H9 (cell line): ENCODE results near the gene A1CF. TPM values are rescaled to one million over a fixed set of nuclear protein-coding genes. Genes with fewer than 3 reads are reported as not detected.

ENCODE experiments used
- DNase-seq: peaks from one replicate; pipeline ENCODE4 v3.0.0-alpha.2; 2017
- H2AFZ ChIP-seq: one replicate; pipeline ENCODE4 v1.6.1; 2013; ENCODE audit warnings: mild to moderate bottlenecking, low read length, control low read depth, moderate library complexity
- H2AK5ac ChIP-seq: 2 replicates; pipeline ENCODE4 v1.6.1; 2013; ENCODE audit warnings: low read length, control low read depth, mixed read lengths; ENCODE audit not compliant: insufficient read length
- H2BK120ac ChIP-seq: one replicate; pipeline ENCODE4 v1.6.1; 2013; ENCODE audit warnings: low read depth, mild to moderate bottlenecking, low read length, control low read depth, inconsistent platforms; ENCODE audit not compliant: poor library complexity, severe bottlenecking
- H2BK12ac ChIP-seq: 2 replicates; pipeline ENCODE4 v1.6.1; 2013; ENCODE audit warnings: low read length, control low read depth, mixed read lengths, low read depth; ENCODE audit not compliant: insufficient read length
- H2BK15ac ChIP-seq: 2 replicates; pipeline ENCODE4 v1.6.1; 2013; ENCODE audit warnings: low read depth, low read length, control low read depth
- H2BK20ac ChIP-seq: one replicate; pipeline ENCODE4 v1.6.1; 2013; ENCODE audit warnings: low read depth, mild to moderate bottlenecking, low read length, control low read depth, inconsistent platforms; ENCODE audit not compliant: poor library complexity, severe bottlenecking
- H2BK5ac ChIP-seq: 2 replicates; pipeline ENCODE4 v1.6.1; 2013; ENCODE audit warnings: low read length, control low read depth, mixed read lengths; ENCODE audit not compliant: insufficient read length
- H3K14ac ChIP-seq: 2 replicates; pipeline ENCODE4 v1.6.1; 2013; ENCODE audit warnings: low read length, control low read depth; ENCODE audit not compliant: insufficient read depth
- H3K18ac ChIP-seq: 2 replicates; pipeline ENCODE4 v1.6.1; 2013; ENCODE audit warnings: low read depth, mild to moderate bottlenecking, mixed read lengths, low read length, control low read depth; ENCODE audit not compliant: insufficient read length
- H3K23ac ChIP-seq: 2 replicates; pipeline ENCODE4 v1.6.1; 2013; ENCODE audit warnings: low read length, control low read depth, mixed read lengths, low read depth; ENCODE audit not compliant: insufficient read length
- H3K23me2 ChIP-seq: 2 replicates; pipeline ENCODE4 v1.6.1; 2013; ENCODE audit warnings: low read depth, mild to moderate bottlenecking, mixed read lengths, low read length, control low read depth; ENCODE audit not compliant: insufficient read length, poor library complexity, severe bottlenecking
- H3K27ac ChIP-seq: 2 replicates; pipeline ENCODE4 v1.5.1; 2013; ENCODE audit warnings: low read length, control low read depth, mixed read lengths, low read depth; ENCODE audit not compliant: insufficient read length
- H3K27me3 ChIP-seq: 2 replicates; pipeline ENCODE4 v1.6.1; 2013; ENCODE audit warnings: low read length, control low read depth, inconsistent platforms; ENCODE audit not compliant: insufficient read depth
- H3K4ac ChIP-seq: 2 replicates; pipeline ENCODE4 v1.6.1; 2013; ENCODE audit warnings: low read depth, mild to moderate bottlenecking, control low read depth, inconsistent platforms, low read length, moderate library complexity
- H3K4me1 ChIP-seq: 2 replicates; pipeline ENCODE4 v1.6.1; 2013; ENCODE audit warnings: low read length, control low read depth, inconsistent platforms; ENCODE audit not compliant: insufficient read depth
- H3K4me2 ChIP-seq: 2 replicates; pipeline ENCODE4 v1.6.1; 2013; ENCODE audit warnings: low read length, control low read depth, mixed read lengths; ENCODE audit not compliant: insufficient read length, insufficient read depth
- H3K56ac ChIP-seq: 2 replicates; pipeline ENCODE4 v1.6.1; 2013; ENCODE audit warnings: low read depth, mild to moderate bottlenecking, mixed read lengths, low read length, control low read depth; ENCODE audit not compliant: insufficient read length
- H3K79me1 ChIP-seq: 2 replicates; pipeline ENCODE4 v1.6.1; 2013; ENCODE audit warnings: low read depth, mild to moderate bottlenecking, moderate library complexity, low read length, control low read depth, inconsistent platforms; ENCODE audit not compliant: insufficient read depth, poor library complexity, severe bottlenecking
- H3K79me2 ChIP-seq: 2 replicates; pipeline ENCODE4 v1.6.1; 2013; ENCODE audit warnings: low read length, control low read depth, inconsistent platforms; ENCODE audit not compliant: insufficient read depth
- H3K9ac ChIP-seq: 2 replicates; pipeline ENCODE4 v1.6.1; 2013; ENCODE audit warnings: low read length, control low read depth, mixed read lengths; ENCODE audit not compliant: insufficient read length; ENCODE audit errors: extremely low read depth
- H3K9me3 ChIP-seq: one replicate; pipeline ENCODE4 v1.6.1; 2013; ENCODE audit warnings: low read depth, low read length, inconsistent platforms; ENCODE audit not compliant: control insufficient read depth
- H3T11ph ChIP-seq: one replicate; pipeline ENCODE4 v1.6.1; 2013; ENCODE audit warnings: mild to moderate bottlenecking, low read length, control low read depth, inconsistent platforms
- H4K20me1 ChIP-seq: one replicate; pipeline ENCODE4 v1.6.1; 2013; ENCODE audit not compliant: control insufficient read depth, insufficient read length, insufficient read depth
- H4K5ac ChIP-seq: 2 replicates; pipeline ENCODE4 v1.6.1; 2013; ENCODE audit warnings: low read depth, mild to moderate bottlenecking, mixed read lengths, low read length, control low read depth; ENCODE audit not compliant: insufficient read length
- H4K8ac ChIP-seq: replicated peaks from 2 replicates; pipeline ENCODE4 v1.6.1; 2013; ENCODE audit warnings: low read length, control low read depth, mixed read lengths, low read depth; ENCODE audit not compliant: insufficient read length
- H4K91ac ChIP-seq: 2 replicates; pipeline ENCODE4 v1.6.1; 2013; ENCODE audit warnings: low read depth, mild to moderate bottlenecking, moderate library complexity, mixed read lengths, low read length, control low read depth; ENCODE audit not compliant: insufficient read length
- H3K27ac Mint-ChIP-seq, 3 experiments: 2 replicates in 2 of 3; 3 replicates in 1 of 3; pipeline ENCODE4 v1.8.0; 2020 to 2021; ENCODE audit warnings: mixed read lengths in 3 of 3, mild to moderate bottlenecking in 1 of 3, moderate library complexity in 1 of 3
- H3K27me3 Mint-ChIP-seq: 2 replicates; pipeline ENCODE4 v1.8.0; 2021; ENCODE audit warnings: low read depth, mild to moderate bottlenecking, moderate library complexity, mixed read lengths
- H3K36me3 Mint-ChIP-seq, 3 experiments: 2 replicates in 2 of 3; 3 replicates in 1 of 3; pipeline ENCODE4 v1.8.0; 2020 to 2021; ENCODE audit warnings: low read depth in 3 of 3, mixed read lengths in 3 of 3; ENCODE audit not compliant: insufficient read depth in 1 of 3
- H3K4me1 Mint-ChIP-seq, 2 experiments: 2 replicates each; pipeline ENCODE4 v1.8.0; 2020; ENCODE audit warnings: mixed read lengths in 2 of 2
- H3K4me3 Mint-ChIP-seq, 2 experiments: 2 replicates in 1 of 2; 3 replicates in 1 of 2; pipeline ENCODE4 v1.8.0; 2020 to 2021; ENCODE audit warnings: mild to moderate bottlenecking in 2 of 2, mixed read lengths in 2 of 2, moderate library complexity in 1 of 2
- H3K9me3 Mint-ChIP-seq, 2 experiments: 2 replicates in 1 of 2; 3 replicates in 1 of 2; pipeline ENCODE4 v1.8.0; 2020; ENCODE audit warnings: mild to moderate bottlenecking in 2 of 2, mixed read lengths in 2 of 2, moderate library complexity in 1 of 2
- CTCF ChIP-seq: fragments of 200-600 bp; sonication (generic); conservative IDR thresholded peaks from 3 replicates; pipeline ENCODE4 v1.8.0; 2021; ENCODE audit warnings: antibody characterized with exemption, mild to moderate bottlenecking
- WGBS: extraction: QIAGEN DNeasy Blood & Tissue Kit; methylation state at CpG from one replicate; pipeline ENCODE4 v1.1.7; 2013; ENCODE audit warnings: missing lambda C conversion rate, low lambda C conversion rate, mixed read lengths; ENCODE audit not compliant: insufficient read length; ENCODE audit errors: extremely low coverage; 5-methylcytosine and 5-hydroxymethylcytosine counted together
- total RNA-seq: library from RNA; stranded (reverse); gene quantifications from 2 replicates; pipeline ENCODE4 v1.2.1, GENCODE V29; 2021

A1CF gene
- total RNA-seq, 1 experiment from 2014 or later = not detected

- Histone ChIP-seq H3K4me1 (peaks cover 3% of the 10 kb centered on the region; the same call in 1 of the 2 replicates), H3K27ac (no peak overlapping the region), H3K79me1 (no peaks in the 10 kb centered on the region), H3K23me2 (no peaks in the 10 kb centered on the region), H2AFZ (no peak overlapping the region), H3K14ac (no peak overlapping the region), H2BK20ac (no peak overlapping the region), H2BK120ac (no peak overlapping the region), H4K8ac (no peak overlapping the region), H3K9ac (no peak overlapping the region), H2AK5ac (no peak overlapping the region), H2BK5ac (no peak overlapping the region), H3K4me2 (no peak overlapping the region), H4K20me1 (no peaks in the 10 kb centered on the region), H3K56ac (no peak overlapping the region), H3T11ph (no peak overlapping the region), H3K4ac (no peak overlapping the region), H2BK15ac (no peak overlapping the region), H3K27me3 (no peaks in the 10 kb centered on the region), H3K18ac (no peak overlapping the region), H3K23ac (no peak overlapping the region), H3K79me2 (no peaks in the 10 kb centered on the region), H2BK12ac (no peak overlapping the region), H4K91ac (no peak overlapping the region), H4K5ac (no peak overlapping the region), H3K9me3 (no peaks in the 10 kb centered on the region)
- no CpG with 5 or more reads among the region's 7 CpGs for WGBS
- H3K4me3 Mint-ChIP-seq = no peak overlapping the region
- no peak overlapping the region for H3K27ac Mint-ChIP-seq
- H3K36me3 Mint-ChIP-seq = no peaks in the 10 kb centered on the region
- peaks cover 15 to 19% of the 10 kb centered on the region in 2 experiments for H3K4me1 Mint-ChIP-seq
- TF ChIP-seq CTCF = no peak
- no peak for DNase-seq
- H3K9me3 Mint-ChIP-seq = no peaks in the 10 kb centered on the region
- H3K27me3 Mint-ChIP-seq = no peaks in the 10 kb centered on the region
Measured at GRCh38 chr10:50809596-50809995, 75.8 kb downstream of the A1CF start.
